ENCODE measurements around the gene P2RY12.

- TF ChIP-seq CTCF (IDR thresholded peaks at IDR 0.05) (no peak), POLR2A (IDR thresholded peaks at IDR 0.05) (no peak), EP300 (IDR thresholded peaks at IDR 0.05) (no peak)
Measured at GRCh38 chr3:151321526-151321925, 63.0 kb downstream of the P2RY12 start.

Data from tibial nerve (tissue), 4 donors.